K562 (cell line): ENCODE data around the gene TP53I3. TPM values are rescaled to one million over a fixed set of nuclear protein-coding genes. Genes with fewer than 3 reads are reported as not detected.

Source experiments
- ARID4B ChIP-seq: sonication (generic); formaldehyde crosslinking; IDR thresholded peaks from 2 replicates; pipeline ENCODE4 v1.8.0; 2022; ENCODE audit warnings: mild to moderate bottlenecking, missing genetic modification reagents
- BRD4 ChIP-seq: fragments of 200-600 bp; sonication (generic); IDR thresholded peaks from 2 replicates; pipeline ENCODE4 v1.6.1; 2017; ENCODE audit warnings: inconsistent platforms
- DIDO1 ChIP-seq: fragments of 450-650 bp; IDR thresholded peaks from 2 replicates; pipeline ENCODE4 v1.6.1; 2016; ENCODE audit warnings: low read depth, missing biosample characterization, missing genetic modification characterization
- ELK3 ChIP-seq: fragments of 450-650 bp; formaldehyde crosslinking; IDR thresholded peaks from 2 replicates; pipeline ENCODE4 v1.4.0; 2020; ENCODE audit warnings: mild to moderate bottlenecking
- EP300 ChIP-seq: IDR thresholded peaks from 2 replicates; pipeline ENCODE4 v1.6.1; 2012; ENCODE audit warnings: low read length, improper control_type of control experiment
- FOXO4 ChIP-seq: fragments of 450-650 bp; formaldehyde crosslinking; IDR thresholded peaks from 2 replicates; pipeline ENCODE4 v1.4.0; 2020; ENCODE audit warnings: mild to moderate bottlenecking, moderate library complexity
- HDAC1 ChIP-seq, 2 experiments: fragments of 450-650 bp; IDR thresholded peaks; 2 replicates each; pipeline ENCODE4 v1.6.1; 2016 to 2017; ENCODE audit warnings: inconsistent platforms in 1 of 2, mild to moderate bottlenecking in 1 of 2, moderate library complexity in 1 of 2
- ILK ChIP-seq: fragments of 450-650 bp; IDR thresholded peaks from 2 replicates; pipeline ENCODE4 v1.6.1; 2016; ENCODE audit warnings: missing genetic modification characterization, low read depth, mild to moderate bottlenecking, missing compliant biosample characterization, moderate library complexity, borderline replicate concordance
- NONO ChIP-seq, 2 experiments: fragments of 200-400 bp in 1 of 2; fragments of 450-650 bp in 1 of 2; formaldehyde crosslinking in 1 of 2; IDR thresholded peaks; 2 replicates each; pipeline ENCODE4 v1.6.1; 2017; ENCODE audit warnings: low read depth in 2 of 2, mild to moderate bottlenecking in 2 of 2, moderate library complexity in 2 of 2, low read length in 1 of 2
- PREB ChIP-seq: sonication (generic); formaldehyde crosslinking; IDR thresholded peaks from 2 replicates; pipeline ENCODE4 v1.8.1; 2023; ENCODE audit warnings: mild to moderate bottlenecking, missing genetic modification reagents
- RB1 ChIP-seq: fragments of 450-650 bp; IDR thresholded peaks from 2 replicates; pipeline ENCODE4 v1.6.1; 2017; ENCODE audit warnings: low read depth, mild to moderate bottlenecking
- SMC3 ChIP-seq: conservative IDR thresholded peaks from 2 replicates; pipeline ENCODE4 v1.6.1; 2011; ENCODE audit warnings: low read depth, low read length, improper control_type of control experiment; ENCODE audit not compliant: insufficient read depth
- SNIP1 ChIP-seq: fragments of 450-650 bp; IDR thresholded peaks from 2 replicates; pipeline ENCODE4 v1.7.1; 2017; ENCODE audit warnings: low read depth, mild to moderate bottlenecking
- ZBTB43 ChIP-seq: sonication (generic); formaldehyde crosslinking; IDR thresholded peaks from 2 replicates; pipeline ENCODE4 v1.8.0; 2023; ENCODE audit warnings: mild to moderate bottlenecking, missing genetic modification reagents
- ZFP30 ChIP-seq: fragments of 250-450 bp; sonication (Bioruptor Pico); IDR thresholded peaks from 2 replicates; pipeline ENCODE4 v1.8.0; 2022; ENCODE audit warnings: moderate library complexity, mild to moderate bottlenecking, inconsistent platforms, borderline replicate concordance
- ZNF146 ChIP-seq: IDR thresholded peaks from one replicate; pipeline ENCODE4 v1.6.1; 2018; ENCODE audit warnings: missing compliant biosample characterization; ENCODE audit not compliant: unreplicated experiment
- ZNF316 ChIP-seq: fragments of 450-650 bp; IDR thresholded peaks from 2 replicates; pipeline ENCODE4 v1.6.1; 2016
- ZNF354B ChIP-seq: fragments of 250-450 bp; sonication (Bioruptor Pico); IDR thresholded peaks from 2 replicates; pipeline ENCODE4 v1.4.0; 2020
- ZNF589 ChIP-seq: fragments of 200-800 bp; sonication (Bioruptor generic); IDR thresholded peaks from 2 replicates; pipeline ENCODE4 v1.6.1; 2016; ENCODE audit warnings: low read depth, missing genetic modification characterization, missing compliant biosample characterization
- polyA plus RNA-seq, 8 experiments: library from polyadenylated mRNA; depleted of rRNA in 4 of 8; stranded (reverse) in 5 of 8; unstranded in 3 of 8; fragments of >200 nt; fragmentation: Nextera tagmentation in 2 of 8; fragmentation: Illumina TruSeq in 1 of 8; extraction: Ambion mirVana in 2 of 8; extraction: Trizol in 1 of 8; gene quantifications; 2 replicates each; pipeline versions ENCODE4 v1.2.1 to v1.2.3, GENCODE V29; 2011 to 2014; ENCODE audit warnings: inconsistent platforms in 1 of 8, missing spikeins in 1 of 8
- total RNA-seq, 7 experiments: library from RNA; depleted of rRNA in 6 of 7; stranded (reverse); fragments of >200 nt in 6 of 7; fragmentation: Illumina TruSeq in 2 of 7; extraction: Trizol in 2 of 7; gene quantifications; 2 replicates each; pipeline versions ENCODE4 v1.2.1 to v1.2.3, GENCODE V29; 2011 to 2021; ENCODE audit warnings: low replicate concordance in 1 of 7

TP53I3 gene
- total and polyA plus RNA-seq, 9 of the 15 experiments (the other 6 are each of a cell fraction or from before 2014, with no cell fraction given): 0.65 to 9.5 (median 5.6) TPM

GRCh38 chr2:24111407-24111901, 26.8 kb upstream of the TP53I3 start (continued):
- TF ChIP-seq SMC3: no peak
- 0 out of 2 replicates have a peak, but pooled peaks have one; percentile 12 for TF ChIP-seq RB1
- TF ChIP-seq FOXO4 (CRISPR knock-in tag): no peak
- no peak for TF ChIP-seq ZNF589
- peak; percentile 22; the same call in 1 of the 2 replicates for TF ChIP-seq EP300
- no peak for TF ChIP-seq ZBTB43 (CRISPR knock-in tag)
- no peak for TF ChIP-seq ELK3
- no peak for TF ChIP-seq ZFP30 (CRISPR knock-in tag)
- no peak for TF ChIP-seq BRD4
- TF ChIP-seq NONO (IDR thresholded peaks at IDR 0.05; ENCODE audit: low read depth in 2 of 2, low read length in 1 of 2): no peak
- no peak for TF ChIP-seq ILK
- TF ChIP-seq ZNF354B (CRISPR knock-in tag): no peak
- peak; percentile 95 for TF ChIP-seq ZNF316
- TF ChIP-seq HDAC1 (IDR thresholded peaks at IDR 0.05): 0 out of 4 replicates have a peak, but pooled peaks of 1 of the 2 experiments have one; percentile 12
- TF ChIP-seq ARID4B: no peak
- no peak for TF ChIP-seq DIDO1 (tag)
- TF ChIP-seq ZNF146 (CRISPR knock-in tag): no peak
- TF ChIP-seq PREB: no peak
- TF ChIP-seq SNIP1: no peak
